K562 (cell line): ENCODE results near the gene SPATS1. TPM values are rescaled to one million over a fixed set of nuclear protein-coding genes. Genes with fewer than 3 reads are reported as not detected.

Experiments
- EHMT2 ChIP-seq: fragments of 450-650 bp; IDR thresholded peaks from 2 replicates; pipeline ENCODE4 v1.6.1; 2018; ENCODE audit warnings: antibody characterized with exemption
- GMEB1 ChIP-seq: fragments of 250-450 bp; sonication (Bioruptor Pico); IDR thresholded peaks from 2 replicates; pipeline ENCODE4 v1.4.0; 2020; ENCODE audit warnings: mild to moderate bottlenecking
- L3MBTL2 ChIP-seq: fragments of 450-650 bp; IDR thresholded peaks from 2 replicates; pipeline ENCODE4 v1.6.1; 2016; ENCODE audit warnings: mild to moderate bottlenecking, moderate library complexity
- MCM7 ChIP-seq, 2 experiments: fragments of 450-650 bp; IDR thresholded peaks; 2 replicates each; pipeline ENCODE4 v1.6.1; 2016 to 2018
- MECOM ChIP-seq: fragments of 250-450 bp; sonication (Bioruptor Pico); IDR thresholded peaks from 2 replicates; pipeline ENCODE4 v1.8.0; 2022; ENCODE audit warnings: inconsistent platforms
- polyA plus RNA-seq, 8 experiments: library from polyadenylated mRNA; depleted of rRNA in 4 of 8; stranded (reverse) in 5 of 8; unstranded in 3 of 8; fragments of >200 nt; fragmentation: Nextera tagmentation in 2 of 8; fragmentation: Illumina TruSeq in 1 of 8; extraction: Ambion mirVana in 2 of 8; extraction: Trizol in 1 of 8; gene quantifications; 2 replicates each; pipeline versions ENCODE4 v1.2.1 to v1.2.3, GENCODE V29; 2011 to 2014; ENCODE audit warnings: inconsistent platforms in 1 of 8, missing spikeins in 1 of 8
- total RNA-seq, 7 experiments: library from RNA; depleted of rRNA in 6 of 7; stranded (reverse); fragments of >200 nt in 6 of 7; fragmentation: Illumina TruSeq in 2 of 7; extraction: Trizol in 2 of 7; gene quantifications; 2 replicates each; pipeline versions ENCODE4 v1.2.1 to v1.2.3, GENCODE V29; 2011 to 2021; ENCODE audit warnings: low replicate concordance in 1 of 7
- TF ChIP-seq, protein P1 (sequence below): sonication (generic); formaldehyde crosslinking; IDR thresholded peaks from 2 replicates; pipeline ENCODE4 v1.8.1; 2022; ENCODE audit warnings: missing genetic modification reagents
- TF ChIP-seq, protein P2 (sequence below), 3 experiments: fragments of 200-800 bp in 1 of 3; fragments of 250-450 bp in 1 of 3; fragments of 450-650 bp in 1 of 3; sonication (Bioruptor Pico) in 1 of 3; sonication (Bioruptor generic) in 1 of 3; formaldehyde crosslinking in 1 of 3; IDR thresholded peaks; 2 replicates each; pipeline versions ENCODE4 v1.6.1 to v1.8.0; 2016 to 2022; ENCODE audit warnings: mild to moderate bottlenecking in 2 of 3, missing genetic modification characterization in 2 of 3, missing compliant biosample characterization in 1 of 3, moderate library complexity in 1 of 3

Gene SPATS1
- total and polyA plus RNA-seq, 9 of the 15 experiments (the other 6 are each of a cell fraction or from before 2014, with no cell fraction given): not detected

DNA sequence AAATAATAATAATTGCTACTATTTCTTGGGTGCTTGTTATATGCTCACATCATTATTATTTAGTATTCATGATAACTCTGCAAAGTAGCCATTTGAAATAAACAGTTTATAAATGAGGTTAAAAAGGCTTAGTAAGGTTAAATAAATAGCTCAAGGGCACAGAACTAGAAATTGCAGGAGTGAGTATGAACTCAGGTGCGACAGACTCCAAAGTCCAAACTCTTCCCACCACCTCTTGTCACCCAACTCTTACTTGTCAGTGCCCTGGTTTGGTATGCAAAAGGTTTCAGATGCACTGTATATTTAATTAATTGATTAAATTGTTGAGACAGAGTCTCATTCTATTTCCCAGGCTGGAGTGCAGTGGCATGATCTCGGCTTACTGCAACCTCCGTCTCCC, 24.3 kb downstream of the SPATS1 start (continued):
- TF ChIP-seq, protein P1, sequence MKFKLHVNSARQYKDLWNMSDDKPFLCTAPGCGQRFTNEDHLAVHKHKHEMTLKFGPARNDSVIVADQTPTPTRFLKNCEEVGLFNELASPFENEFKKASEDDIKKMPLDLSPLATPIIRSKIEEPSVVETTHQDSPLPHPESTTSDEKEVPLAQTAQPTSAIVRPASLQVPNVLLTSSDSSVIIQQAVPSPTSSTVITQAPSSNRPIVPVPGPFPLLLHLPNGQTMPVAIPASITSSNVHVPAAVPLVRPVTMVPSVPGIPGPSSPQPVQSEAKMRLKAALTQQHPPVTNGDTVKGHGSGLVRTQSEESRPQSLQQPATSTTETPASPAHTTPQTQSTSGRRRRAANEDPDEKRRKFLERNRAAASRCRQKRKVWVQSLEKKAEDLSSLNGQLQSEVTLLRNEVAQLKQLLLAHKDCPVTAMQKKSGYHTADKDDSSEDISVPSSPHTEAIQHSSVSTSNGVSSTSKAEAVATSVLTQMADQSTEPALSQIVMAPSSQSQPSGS (CRISPR knock-in tag): no peak
- TF ChIP-seq MECOM (CRISPR knock-in tag) (no peak), L3MBTL2 (no peak), EHMT2 (no peak), GMEB1 (CRISPR knock-in tag) (no peak), MCM7 (IDR thresholded peaks at IDR 0.05) (no peak)
- TF ChIP-seq, protein P2, sequence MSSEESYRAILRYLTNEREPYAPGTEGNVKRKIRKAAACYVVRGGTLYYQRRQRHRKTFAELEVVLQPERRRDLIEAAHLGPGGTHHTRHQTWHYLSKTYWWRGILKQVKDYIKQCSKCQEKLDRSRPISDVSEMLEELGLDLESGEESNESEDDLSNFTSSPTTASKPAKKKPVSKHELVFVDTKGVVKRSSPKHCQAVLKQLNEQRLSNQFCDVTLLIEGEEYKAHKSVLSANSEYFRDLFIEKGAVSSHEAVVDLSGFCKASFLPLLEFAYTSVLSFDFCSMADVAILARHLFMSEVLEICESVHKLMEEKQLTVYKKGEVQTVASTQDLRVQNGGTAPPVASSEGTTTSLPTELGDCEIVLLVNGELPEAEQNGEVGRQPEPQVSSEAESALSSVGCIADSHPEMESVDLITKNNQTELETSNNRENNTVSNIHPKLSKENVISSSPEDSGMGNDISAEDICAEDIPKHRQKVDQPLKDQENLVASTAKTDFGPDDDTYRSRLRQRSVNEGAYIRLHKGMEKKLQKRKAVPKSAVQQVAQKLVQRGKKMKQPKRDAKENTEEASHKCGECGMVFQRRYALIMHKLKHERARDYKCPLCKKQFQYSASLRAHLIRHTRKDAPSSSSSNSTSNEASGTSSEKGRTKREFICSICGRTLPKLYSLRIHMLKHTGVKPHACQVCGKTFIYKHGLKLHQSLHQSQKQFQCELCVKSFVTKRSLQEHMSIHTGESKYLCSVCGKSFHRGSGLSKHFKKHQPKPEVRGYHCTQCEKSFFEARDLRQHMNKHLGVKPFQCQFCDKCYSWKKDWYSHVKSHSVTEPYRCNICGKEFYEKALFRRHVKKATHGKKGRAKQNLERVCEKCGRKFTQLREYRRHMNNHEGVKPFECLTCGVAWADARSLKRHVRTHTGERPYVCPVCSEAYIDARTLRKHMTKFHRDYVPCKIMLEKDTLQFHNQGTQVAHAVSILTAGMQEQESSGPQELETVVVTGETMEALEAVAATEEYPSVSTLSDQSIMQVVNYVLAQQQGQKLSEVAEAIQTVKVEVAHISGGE (CRISPR knock-in tag; IDR thresholded peaks at IDR 0.05): no peak
